ENCODE data around the gene BCKDHB.

DNA sequence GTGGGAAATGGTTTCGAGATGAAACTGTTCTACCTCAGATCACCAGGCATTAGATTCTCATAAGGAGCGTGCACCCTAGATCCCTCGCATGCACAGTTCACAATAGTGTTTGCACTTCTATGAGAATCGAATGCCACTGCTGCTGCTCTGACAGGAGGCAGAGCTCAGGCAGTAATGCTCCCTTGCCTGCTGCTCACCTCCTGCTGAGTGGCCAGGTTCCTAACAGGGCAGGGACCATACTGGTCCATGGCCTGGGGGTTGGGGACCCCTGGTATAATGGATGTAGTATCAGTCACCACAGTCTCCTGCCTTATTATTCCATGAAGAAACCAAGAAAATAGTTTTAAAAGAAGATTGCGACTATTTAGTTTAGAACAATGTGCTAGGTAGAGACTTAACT, 127.5 kb downstream of the BCKDHB start:
- TF ChIP-seq, protein P1, sequence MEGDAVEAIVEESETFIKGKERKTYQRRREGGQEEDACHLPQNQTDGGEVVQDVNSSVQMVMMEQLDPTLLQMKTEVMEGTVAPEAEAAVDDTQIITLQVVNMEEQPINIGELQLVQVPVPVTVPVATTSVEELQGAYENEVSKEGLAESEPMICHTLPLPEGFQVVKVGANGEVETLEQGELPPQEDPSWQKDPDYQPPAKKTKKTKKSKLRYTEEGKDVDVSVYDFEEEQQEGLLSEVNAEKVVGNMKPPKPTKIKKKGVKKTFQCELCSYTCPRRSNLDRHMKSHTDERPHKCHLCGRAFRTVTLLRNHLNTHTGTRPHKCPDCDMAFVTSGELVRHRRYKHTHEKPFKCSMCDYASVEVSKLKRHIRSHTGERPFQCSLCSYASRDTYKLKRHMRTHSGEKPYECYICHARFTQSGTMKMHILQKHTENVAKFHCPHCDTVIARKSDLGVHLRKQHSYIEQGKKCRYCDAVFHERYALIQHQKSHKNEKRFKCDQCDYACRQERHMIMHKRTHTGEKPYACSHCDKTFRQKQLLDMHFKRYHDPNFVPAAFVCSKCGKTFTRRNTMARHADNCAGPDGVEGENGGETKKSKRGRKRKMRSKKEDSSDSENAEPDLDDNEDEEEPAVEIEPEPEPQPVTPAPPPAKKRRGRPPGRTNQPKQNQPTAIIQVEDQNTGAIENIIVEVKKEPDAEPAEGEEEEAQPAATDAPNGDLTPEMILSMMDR (IDR thresholded peaks at IDR 0.05): no peak
- TF ChIP-seq EP300 (IDR thresholded peaks at IDR 0.05): no peak
- TF ChIP-seq POLR2A (IDR thresholded peaks at IDR 0.05): no peak
